Activated T-helper 17 cell treated with anti-CD3 and anti-CD28 coated beads, Interleukin-2, amount 50 U/mL, for 72 hours (primary cell): ENCODE results near the gene SF3B2. TPM values are rescaled to one million over a fixed set of nuclear protein-coding genes. Genes with fewer than 3 reads are reported as not detected.
"Not testable (repeated sequence)": the region's sequence is repeated elsewhere in the genome, so short reads cannot be mapped to it uniquely, and the experiment has no call there.

Experiments used
- ATAC-seq: fragments of 150-1000 bp; cut with Tn5 transposase; replicated peaks from 2 replicates; pipeline ENCODE4 v1.10.0; 2021; ENCODE audit warnings: mild to moderate bottlenecking, moderate library complexity
- H3K27ac Mint-ChIP-seq: one replicate; pipeline ENCODE4 v1.8.0; 2022; ENCODE audit warnings: mixed read lengths
- H3K27me3 Mint-ChIP-seq: one replicate; pipeline ENCODE4 v1.8.0; 2022; ENCODE audit warnings: mixed read lengths
- H3K36me3 Mint-ChIP-seq: one replicate; pipeline ENCODE4 v1.8.0; 2022; ENCODE audit warnings: low read depth, mild to moderate bottlenecking, mixed read lengths
- H3K4me1 Mint-ChIP-seq: one replicate; pipeline ENCODE4 v1.8.0; 2022; ENCODE audit warnings: mixed read lengths
- H3K4me3 Mint-ChIP-seq: one replicate; pipeline ENCODE4 v1.8.0; 2022; ENCODE audit warnings: mild to moderate bottlenecking, mixed read lengths
- H3K9me3 Mint-ChIP-seq: one replicate; pipeline ENCODE4 v1.8.0; 2022; ENCODE audit warnings: mixed read lengths
- total RNA-seq, 2 donors: library from RNA; stranded (reverse); gene quantifications; one replicate each; pipeline ENCODE4 v1.2.3, GENCODE V29; 2022

SF3B2 gene
- total RNA-seq, 2 donors from 2014 or later, result 201 to 237 TPM

GRCh38 chr11:66069715-66070603 is 17.8 kb downstream of the SF3B2 start, which contains the start of gene PACS1:
PACS1 (plus strand) TSS chr11:66070272; CDS start chr11:66070487, 215 bp downstream.
- H3K36me3 Mint-ChIP-seq, result peaks cover 90% of the 10 kb centered on the region

DNA sequence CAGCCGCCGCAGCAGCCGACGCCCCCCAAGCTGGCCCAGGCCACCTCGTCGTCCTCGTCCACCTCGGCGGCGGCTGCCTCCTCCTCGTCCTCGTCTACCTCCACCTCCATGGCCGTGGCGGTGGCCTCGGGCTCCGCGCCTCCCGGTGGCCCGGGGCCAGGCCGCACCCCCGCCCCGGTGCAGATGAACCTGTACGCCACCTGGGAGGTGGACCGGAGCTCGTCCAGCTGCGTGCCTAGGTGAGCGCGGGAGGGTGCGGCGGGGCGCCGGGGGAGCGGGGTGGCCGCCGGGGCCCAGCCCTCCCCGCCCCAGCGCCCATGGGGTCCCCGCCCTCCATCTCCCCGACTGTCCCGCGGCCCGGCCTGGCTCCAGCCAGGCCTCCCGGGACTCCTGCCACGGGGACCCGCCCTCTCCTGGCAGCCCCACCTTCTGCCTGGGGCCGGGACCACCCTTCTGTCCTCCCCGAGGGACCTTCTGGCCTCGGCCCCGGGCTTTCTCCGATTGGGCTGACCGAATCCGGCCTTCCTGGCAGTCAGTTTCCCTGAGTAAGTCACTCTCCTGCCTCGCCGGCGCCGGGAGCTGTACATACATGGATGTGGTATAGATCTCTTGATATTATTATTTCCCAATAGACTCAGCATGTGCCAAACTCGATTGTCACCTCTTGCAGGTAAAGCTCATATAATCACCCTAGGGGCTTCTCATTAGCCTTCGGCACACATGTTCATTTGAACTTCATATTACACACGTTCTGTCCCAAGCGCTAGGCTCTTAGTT is 18.6 kb downstream of the SF3B2 start:
- Mint-ChIP-seq H3K4me1 (peaks cover 53% of the 10 kb centered on the region), H3K4me3 (peak overlapping the region; percentile 99), H3K36me3 (peaks cover 89% of the 10 kb centered on the region), H3K27ac (peak overlapping the region; percentile 94), H3K27me3 (no peaks in the 10 kb centered on the region), H3K9me3 (no peaks in the 10 kb centered on the region)
- ATAC-seq, result peak; percentile 7

More at GRCh38 chr11:66069715-66070603, 17.8 kb downstream of the SF3B2 start, which contains the start of gene PACS1:
- H3K9me3 Mint-ChIP-seq, result no peaks in the 10 kb centered on the region
- no peaks in the 10 kb centered on the region for H3K27me3 Mint-ChIP-seq
- H3K4me1 Mint-ChIP-seq, result peaks cover 53% of the 10 kb centered on the region
- H3K4me3 Mint-ChIP-seq, result peak within 1 kb of the TSS; percentile 99
- H3K27ac Mint-ChIP-seq, result peak within 1 kb of the TSS; percentile 98
- peak; percentile 61 for ATAC-seq

DNA sequence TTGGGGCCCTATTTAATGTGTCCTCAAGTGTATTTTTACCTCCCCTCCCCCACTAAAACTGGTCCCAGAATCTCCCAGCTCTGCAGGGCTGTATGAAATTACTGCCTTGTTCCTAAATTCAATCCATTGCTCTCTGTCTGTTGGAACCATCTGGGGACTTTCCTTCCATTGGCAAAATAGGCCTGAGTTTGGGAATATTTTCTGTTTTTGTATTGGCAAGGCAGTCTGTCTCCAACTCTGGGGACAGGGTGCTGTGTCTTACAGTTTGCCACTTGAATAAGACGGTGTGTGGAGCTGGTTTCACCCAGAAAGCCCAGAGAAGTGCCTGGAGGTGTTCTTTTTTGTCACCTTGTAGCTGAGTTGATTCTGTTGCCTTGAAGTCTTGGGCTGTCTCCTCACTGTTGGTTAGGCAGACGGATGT is 19.2 kb downstream of the SF3B2 start:
- peak overlapping the region; percentile 99 for H3K4me3 Mint-ChIP-seq
- no peaks in the 10 kb centered on the region for H3K27me3 Mint-ChIP-seq
- peaks cover 49% of the 10 kb centered on the region for H3K4me1 Mint-ChIP-seq
- H3K9me3 Mint-ChIP-seq, result no peaks in the 10 kb centered on the region
- H3K27ac Mint-ChIP-seq, result peak overlapping the region; percentile 94
- ATAC-seq, result no peak
- peaks cover 89% of the 10 kb centered on the region for H3K36me3 Mint-ChIP-seq

DNA sequence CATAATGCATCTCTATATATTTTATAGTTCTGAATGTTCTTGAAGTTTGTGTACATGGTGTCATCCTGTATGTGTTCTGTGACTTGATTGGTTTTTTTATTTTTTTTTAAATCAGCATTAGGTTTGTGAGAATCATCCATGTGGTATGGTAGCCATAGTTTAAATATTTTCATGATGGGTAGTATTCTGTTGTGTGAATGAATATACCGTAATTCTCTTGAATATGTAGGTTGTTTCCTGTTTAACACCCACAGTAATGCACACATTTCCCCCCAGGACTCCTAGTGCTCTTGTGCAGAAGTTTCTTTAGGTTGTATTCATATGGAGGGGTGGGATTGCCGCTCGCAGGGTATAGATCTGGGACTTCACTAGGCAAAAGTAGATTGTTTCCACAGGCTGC is 19.9 kb downstream of the SF3B2 start:
- Mint-ChIP-seq H3K4me1 (peaks cover 42% of the 10 kb centered on the region), H3K27me3 (no peaks in the 10 kb centered on the region), H3K36me3 (peaks cover 89% of the 10 kb centered on the region), H3K9me3 (no peaks in the 10 kb centered on the region), H3K27ac (peak overlapping the region; percentile 94), H3K4me3 (peak overlapping the region; percentile 99)
- ATAC-seq, result no peak

DNA sequence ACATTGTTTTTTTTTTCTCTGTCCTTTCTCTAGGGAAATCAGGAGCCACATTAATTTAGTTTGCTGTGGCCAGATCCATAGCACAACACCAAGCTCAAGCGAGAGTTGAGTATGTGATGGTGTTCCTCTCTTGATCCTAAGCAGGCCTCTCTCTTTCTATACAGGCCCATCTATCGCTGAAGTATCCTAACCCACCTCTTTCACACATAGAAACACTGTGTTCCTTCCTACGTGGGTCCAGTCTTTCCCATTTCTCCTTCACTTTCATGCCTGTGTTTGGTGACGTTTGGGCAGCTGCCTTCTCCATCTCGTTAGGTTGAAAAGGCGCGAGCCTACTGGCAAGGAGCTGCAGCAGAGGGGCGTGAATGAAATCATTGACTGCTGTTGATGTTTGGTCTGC is 20.4 kb downstream of the SF3B2 start:
- ATAC-seq, result no peak
- no peaks in the 10 kb centered on the region for H3K9me3 Mint-ChIP-seq
- H3K4me1 Mint-ChIP-seq, result peaks cover 40% of the 10 kb centered on the region
- peak overlapping the region; percentile 99 for H3K4me3 Mint-ChIP-seq
- H3K27ac Mint-ChIP-seq, result peak overlapping the region; percentile 94
- H3K27me3 Mint-ChIP-seq, result no peaks in the 10 kb centered on the region
- peaks cover 89% of the 10 kb centered on the region for H3K36me3 Mint-ChIP-seq

DNA sequence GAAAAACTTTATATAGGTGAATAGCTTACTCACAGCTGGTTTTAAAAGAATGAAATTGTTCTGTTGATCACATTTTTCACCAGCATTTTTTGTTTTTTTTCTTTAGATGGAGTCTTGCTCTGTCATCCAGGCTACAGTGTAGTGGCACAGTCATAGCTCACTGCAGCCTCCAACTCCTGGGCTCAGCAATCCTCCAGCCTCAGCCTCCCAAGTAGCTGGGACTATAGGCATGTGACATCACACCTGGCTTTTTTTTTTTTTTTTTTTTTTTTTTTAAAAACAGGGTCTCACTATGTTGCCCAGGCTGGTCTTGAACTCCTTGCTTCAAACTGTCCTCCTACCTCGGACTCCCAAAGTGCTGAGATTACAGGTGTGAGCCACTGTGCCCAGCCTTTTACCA is 21.5 kb downstream of the SF3B2 start:
- Mint-ChIP-seq H3K36me3 (peaks cover 89% of the 10 kb centered on the region), H3K27ac (peak overlapping the region; percentile 94)

GRCh38 chr11:66075273-66075672 is 23.1 kb downstream of the SF3B2 start:
- H3K9me3 Mint-ChIP-seq, result no peaks in the 10 kb centered on the region
- H3K27ac Mint-ChIP-seq, result no peak overlapping the region
- peaks cover 93% of the 10 kb centered on the region for H3K36me3 Mint-ChIP-seq
- H3K4me3 Mint-ChIP-seq, result no peak overlapping the region
- H3K27me3 Mint-ChIP-seq, result no peaks in the 10 kb centered on the region
- H3K4me1 Mint-ChIP-seq, result peaks cover 45% of the 10 kb centered on the region
- no peak for ATAC-seq

More for the DNA sequence above, 21.5 kb downstream of the SF3B2 start:
- no peak for ATAC-seq
- peaks cover 39% of the 10 kb centered on the region for H3K4me1 Mint-ChIP-seq
- H3K27me3 Mint-ChIP-seq, result no peaks in the 10 kb centered on the region
- H3K9me3 Mint-ChIP-seq, result no peaks in the 10 kb centered on the region
- H3K4me3 Mint-ChIP-seq, result peak overlapping the region; percentile 99

DNA sequence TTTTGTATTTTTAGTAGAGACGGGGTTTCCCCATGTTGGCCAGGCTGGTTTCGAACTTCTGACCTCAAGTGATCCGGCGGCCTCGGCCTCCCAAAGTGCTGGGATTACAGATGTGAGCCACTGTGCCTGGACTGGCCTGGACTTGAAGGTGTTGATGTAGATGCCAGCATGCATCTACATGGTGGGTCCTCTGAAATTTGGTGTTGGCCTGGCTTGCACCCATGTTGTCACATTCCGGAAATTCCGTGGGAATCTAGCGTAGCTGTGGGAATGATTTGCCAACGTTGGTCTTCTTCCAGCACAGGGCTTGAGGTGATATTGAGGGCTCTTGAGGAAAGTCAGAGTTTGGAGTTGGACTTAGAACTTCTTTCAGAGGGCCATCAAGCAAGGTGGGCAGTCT is 24.4 kb downstream of the SF3B2 start:
- Mint-ChIP-seq H3K4me1 (peaks cover 56% of the 10 kb centered on the region), H3K9me3 (no peaks in the 10 kb centered on the region), H3K27ac (no peak overlapping the region)

GRCh38 chr11:66077927-66078326 is 25.8 kb downstream of the SF3B2 start:
- Mint-ChIP-seq H3K4me3 (peak overlapping the region; percentile 91), H3K4me1 (peaks cover 54% of the 10 kb centered on the region), H3K9me3 (no peaks in the 10 kb centered on the region), H3K27ac (peak overlapping the region; percentile 95), H3K36me3 (peaks cover 90% of the 10 kb centered on the region), H3K27me3 (no peaks in the 10 kb centered on the region)
- no peak for ATAC-seq

More for the DNA sequence above, 24.4 kb downstream of the SF3B2 start:
- Mint-ChIP-seq H3K4me3 (no peak overlapping the region), H3K27me3 (no peaks in the 10 kb centered on the region), H3K36me3 (peaks cover 96% of the 10 kb centered on the region)
- no peak for ATAC-seq

- ATAC-seq, H3K9me3 Mint-ChIP-seq, H3K27me3 Mint-ChIP-seq: not testable (repeated sequence)
- Mint-ChIP-seq H3K27ac (peak overlapping the region; percentile 95), H3K36me3 (peaks cover 89% of the 10 kb centered on the region), H3K4me1 (peaks cover 59% of the 10 kb centered on the region), H3K4me3 (peak overlapping the region; percentile 91)
Measured at GRCh38 chr11:66078949-66079348, 26.8 kb downstream of the SF3B2 start.

DNA sequence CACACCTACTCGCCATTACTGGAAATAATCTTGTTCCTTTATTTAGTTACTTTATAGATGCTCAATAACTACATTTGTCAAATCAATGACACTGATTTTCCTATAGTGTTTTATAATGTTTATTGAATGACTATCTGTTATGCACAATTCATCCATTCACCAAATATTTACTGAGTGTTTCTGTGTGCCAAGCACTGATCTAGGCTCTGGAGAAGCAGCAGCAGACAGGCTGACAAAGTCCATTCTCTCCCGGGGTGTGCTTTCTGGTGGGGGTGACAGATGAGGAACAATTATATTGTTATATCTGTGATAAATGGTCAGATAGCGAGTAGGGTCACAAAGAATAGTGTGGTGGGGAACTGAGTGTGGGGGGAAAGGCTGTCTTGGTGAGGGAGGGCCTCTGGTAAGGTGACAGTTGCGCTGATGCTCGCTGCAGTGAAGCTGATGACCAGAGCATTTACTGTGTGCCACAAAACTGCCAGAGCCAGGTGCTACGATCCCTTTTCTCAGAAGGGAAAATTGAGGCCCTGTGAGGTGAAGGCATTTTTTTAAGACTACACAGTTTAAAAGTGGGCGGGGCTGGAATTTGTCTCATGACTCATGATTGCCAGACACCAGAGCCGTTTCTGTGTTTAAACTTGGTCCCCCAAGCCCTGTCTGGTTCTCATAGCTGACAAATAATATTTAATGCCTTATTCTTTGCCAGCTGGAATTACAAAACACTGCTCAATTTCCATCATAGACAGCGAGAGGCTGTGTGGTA is 28.1 kb downstream of the SF3B2 start:
- peaks cover 66% of the 10 kb centered on the region for H3K4me1 Mint-ChIP-seq
- no peaks in the 10 kb centered on the region for H3K9me3 Mint-ChIP-seq
- H3K4me3 Mint-ChIP-seq, result peak overlapping the region; percentile 91
- H3K27ac Mint-ChIP-seq, result peak overlapping the region; percentile 95
- no peaks in the 10 kb centered on the region for H3K27me3 Mint-ChIP-seq
- ATAC-seq, result peak; percentile 68
- H3K36me3 Mint-ChIP-seq, result peaks cover 77% of the 10 kb centered on the region

DNA sequence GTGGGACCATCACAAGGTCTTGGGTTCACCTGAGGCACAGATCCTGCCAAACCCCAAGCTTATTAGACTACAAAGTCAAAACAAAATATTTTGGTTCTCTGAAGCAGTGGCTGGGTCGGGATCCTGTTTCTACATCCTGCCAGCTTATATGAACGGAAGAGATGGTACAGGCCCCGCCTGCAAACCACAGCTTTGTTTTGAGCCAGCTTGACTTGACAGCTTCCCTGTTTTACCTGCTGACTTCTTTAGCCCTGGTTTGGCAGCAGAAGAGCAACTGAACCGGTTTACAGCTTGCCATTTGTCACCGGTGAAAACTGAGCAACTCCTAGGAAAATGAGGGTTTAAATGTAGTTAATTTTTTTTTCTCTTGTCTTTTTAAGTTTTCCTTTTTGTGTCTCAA is 29.3 kb downstream of the SF3B2 start:
- peaks cover 67% of the 10 kb centered on the region for H3K36me3 Mint-ChIP-seq
- ATAC-seq, result peak; percentile 88
- peak overlapping the region; percentile 95 for H3K27ac Mint-ChIP-seq
- peaks cover 67% of the 10 kb centered on the region for H3K4me1 Mint-ChIP-seq
- H3K27me3 Mint-ChIP-seq, result no peaks in the 10 kb centered on the region
- peak overlapping the region; percentile 91 for H3K4me3 Mint-ChIP-seq
- H3K9me3 Mint-ChIP-seq, result no peaks in the 10 kb centered on the region

GRCh38 chr11:66082946-66083698 is 31.0 kb downstream of the SF3B2 start:
- Mint-ChIP-seq H3K9me3 (no peaks in the 10 kb centered on the region), H3K4me1 (peaks cover 69% of the 10 kb centered on the region), H3K27ac (peak overlapping the region; percentile 85), H3K27me3 (no peaks in the 10 kb centered on the region), H3K4me3 (peak overlapping the region; percentile 91), H3K36me3 (peaks cover 50% of the 10 kb centered on the region)
- ATAC-seq, result no peak
